ENCODE data around the gene PI4KB.

The PI4KB gene

DNA sequence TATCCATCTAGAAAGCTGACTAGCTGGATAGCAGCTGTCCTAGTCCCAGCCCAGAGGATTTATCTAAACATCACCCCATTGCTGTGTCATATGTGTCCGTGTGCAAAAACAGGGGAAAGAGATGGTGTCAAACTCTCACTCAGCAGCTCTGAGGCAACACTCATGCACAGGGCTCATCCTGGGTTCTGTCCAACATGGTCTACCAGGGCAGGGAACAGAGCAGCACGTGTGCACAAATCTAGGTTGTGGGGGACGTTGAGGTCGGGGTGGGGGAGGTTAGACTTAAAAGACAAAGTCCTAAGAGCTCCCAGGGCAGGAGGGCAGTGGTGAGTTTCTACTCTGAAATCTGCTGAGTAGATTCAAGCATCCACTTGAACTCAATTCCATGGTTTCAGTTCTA lies 16.2 kb downstream of the PI4KB start:
- DNase-seq: peak; percentile 22

DNA sequence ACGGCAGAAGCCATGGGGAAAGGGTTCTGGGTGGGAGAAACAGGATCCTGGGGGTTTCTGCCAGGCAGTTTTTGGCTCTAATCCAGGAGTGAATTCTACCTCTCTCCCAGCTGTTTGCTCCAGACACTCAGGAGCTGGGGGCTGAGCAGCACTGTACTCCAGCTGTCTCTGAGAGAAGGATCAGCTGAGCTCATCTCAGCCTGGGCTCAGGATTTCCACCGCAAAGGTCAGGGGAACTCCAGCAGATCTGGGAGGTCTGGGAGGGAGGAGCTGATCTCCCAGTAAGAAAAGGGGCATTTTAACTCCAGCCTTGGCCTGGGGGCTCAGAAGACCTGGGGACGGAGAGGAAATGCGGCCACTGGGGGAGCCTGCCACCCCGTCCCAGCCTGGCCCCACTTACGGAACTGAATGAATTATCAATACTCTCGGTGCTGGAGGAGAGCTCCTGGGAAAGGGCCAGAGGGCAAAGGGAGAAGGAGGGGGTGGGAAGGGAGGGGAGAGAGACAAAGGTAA lies 17.3 kb downstream of the PI4KB start:
- no peak for DNase-seq

DNA sequence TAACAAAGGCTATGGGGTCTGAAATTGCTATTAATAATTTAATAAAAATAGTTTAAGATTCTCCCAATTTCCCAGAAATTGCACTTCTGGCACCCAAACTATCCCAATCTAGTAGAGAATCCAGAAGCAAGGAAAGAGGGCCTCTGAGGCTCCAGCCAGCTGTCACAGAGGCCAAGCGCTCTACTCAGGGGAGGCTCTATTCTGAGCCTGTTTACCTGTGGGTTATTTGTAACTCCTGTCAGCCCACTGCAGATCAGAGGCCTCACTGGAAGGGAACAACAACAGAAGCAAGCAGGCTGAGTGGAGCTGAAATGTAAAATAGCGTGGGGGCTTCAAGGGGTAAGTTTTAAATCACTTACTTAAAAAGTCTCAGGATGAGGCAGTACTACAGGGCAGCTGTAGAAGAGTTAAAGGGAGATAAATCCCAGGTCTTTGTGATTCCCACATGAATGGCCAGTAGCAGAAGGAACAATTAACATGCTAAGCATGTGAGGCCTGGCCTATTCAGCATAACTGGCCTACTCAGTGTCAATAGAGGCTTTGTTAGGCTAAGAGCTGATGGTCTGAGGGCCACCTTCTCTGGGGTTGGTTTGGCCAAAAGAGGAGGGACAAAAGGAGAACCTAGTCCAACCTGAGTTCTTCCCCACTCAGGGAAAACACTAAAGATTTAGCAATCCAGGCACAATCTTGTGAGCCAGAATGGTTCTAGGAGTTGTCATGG lies 32.3 kb downstream of the PI4KB start:
- no peak for DNase-seq

DNA sequence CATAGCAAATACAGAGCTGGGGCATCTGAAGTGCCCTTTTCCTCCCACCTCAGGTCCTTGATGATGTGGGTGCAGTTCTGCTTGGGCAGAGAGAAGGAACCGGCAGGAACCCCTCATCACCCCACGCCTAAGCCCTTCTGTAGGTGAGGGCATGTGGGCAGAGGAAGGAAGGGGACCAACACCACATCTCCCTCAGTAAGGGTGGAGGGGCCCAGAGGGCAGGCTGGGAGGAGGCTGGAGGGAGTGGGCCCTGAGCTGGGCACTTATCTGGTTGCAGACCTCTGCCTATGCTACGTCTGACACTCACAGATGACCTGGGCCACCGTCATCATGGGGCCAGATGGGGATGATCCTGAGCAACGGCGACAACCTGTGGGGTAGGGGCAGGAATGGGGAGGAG lies 34.1 kb downstream of the PI4KB start:
- DNase-seq: no peak

DNA sequence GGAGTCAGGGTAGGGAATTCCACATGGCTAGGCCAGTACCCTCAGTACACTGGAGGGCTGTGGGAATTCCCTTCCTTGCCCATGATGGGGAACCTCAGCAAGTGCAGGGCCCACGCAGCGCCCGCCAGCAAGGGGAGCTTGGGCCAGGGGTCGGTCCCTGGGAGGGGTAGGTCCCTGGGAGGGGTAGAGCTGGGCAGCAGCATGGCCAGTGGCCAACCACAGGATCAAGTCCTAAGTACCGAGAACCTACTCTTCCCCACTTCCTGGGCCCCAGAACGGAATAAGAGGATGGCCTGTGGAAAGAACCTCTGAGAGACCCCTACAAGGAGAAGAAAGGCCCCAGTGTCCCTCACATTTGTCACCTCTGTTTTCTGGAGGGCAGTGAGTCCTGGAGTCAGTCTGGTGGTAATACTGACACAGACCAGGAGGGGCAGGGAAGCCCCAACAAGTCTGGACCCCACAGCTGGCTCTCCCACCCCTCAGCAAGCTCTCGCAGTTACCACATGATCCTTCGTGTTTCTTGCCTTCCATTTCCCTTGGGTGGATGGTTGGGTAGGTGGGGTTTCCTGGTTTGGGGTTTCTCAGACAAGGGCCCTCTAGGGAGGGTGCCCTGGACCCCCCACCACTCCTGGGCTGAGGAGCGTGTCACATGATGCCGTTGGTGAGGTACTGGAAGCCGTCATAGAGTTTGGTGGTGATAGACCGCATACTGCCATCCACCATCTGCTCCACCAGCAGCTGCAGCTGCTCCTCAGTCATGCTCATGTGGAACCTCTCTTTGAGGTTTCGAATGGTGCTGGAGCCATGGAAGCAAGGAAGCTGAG lies 34.8 kb downstream of the PI4KB start:
- DNase-seq: no peak

DNA sequence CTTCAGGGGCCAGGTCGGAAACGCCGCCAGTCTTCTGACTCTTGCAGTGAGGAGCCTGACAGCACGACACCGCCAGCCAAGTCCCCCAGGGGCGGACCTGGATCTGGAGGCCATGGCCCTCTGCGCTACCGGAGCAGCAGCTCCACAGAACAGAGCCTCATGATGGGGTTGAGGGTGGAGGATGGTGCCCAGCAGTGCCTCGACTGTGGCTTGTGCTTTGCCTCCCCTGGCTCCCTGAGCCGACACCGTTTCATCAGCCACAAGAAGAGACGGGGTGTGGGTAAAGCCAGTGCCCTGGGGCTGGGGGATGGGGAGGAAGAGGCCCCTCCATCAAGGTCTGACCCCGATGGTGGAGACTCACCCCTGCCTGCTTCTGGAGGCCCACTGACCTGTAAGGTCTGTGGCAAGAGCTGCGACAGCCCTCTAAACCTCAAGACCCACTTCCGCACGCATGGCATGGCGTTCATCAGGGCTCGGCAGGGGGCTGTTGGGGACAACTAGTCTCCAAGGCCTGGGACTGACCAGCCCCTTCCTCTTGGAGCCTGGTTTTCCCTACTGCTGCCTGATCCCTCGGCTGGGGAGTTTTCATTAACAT lies 36.4 kb downstream of the PI4KB start:
- no peak for DNase-seq

DNA sequence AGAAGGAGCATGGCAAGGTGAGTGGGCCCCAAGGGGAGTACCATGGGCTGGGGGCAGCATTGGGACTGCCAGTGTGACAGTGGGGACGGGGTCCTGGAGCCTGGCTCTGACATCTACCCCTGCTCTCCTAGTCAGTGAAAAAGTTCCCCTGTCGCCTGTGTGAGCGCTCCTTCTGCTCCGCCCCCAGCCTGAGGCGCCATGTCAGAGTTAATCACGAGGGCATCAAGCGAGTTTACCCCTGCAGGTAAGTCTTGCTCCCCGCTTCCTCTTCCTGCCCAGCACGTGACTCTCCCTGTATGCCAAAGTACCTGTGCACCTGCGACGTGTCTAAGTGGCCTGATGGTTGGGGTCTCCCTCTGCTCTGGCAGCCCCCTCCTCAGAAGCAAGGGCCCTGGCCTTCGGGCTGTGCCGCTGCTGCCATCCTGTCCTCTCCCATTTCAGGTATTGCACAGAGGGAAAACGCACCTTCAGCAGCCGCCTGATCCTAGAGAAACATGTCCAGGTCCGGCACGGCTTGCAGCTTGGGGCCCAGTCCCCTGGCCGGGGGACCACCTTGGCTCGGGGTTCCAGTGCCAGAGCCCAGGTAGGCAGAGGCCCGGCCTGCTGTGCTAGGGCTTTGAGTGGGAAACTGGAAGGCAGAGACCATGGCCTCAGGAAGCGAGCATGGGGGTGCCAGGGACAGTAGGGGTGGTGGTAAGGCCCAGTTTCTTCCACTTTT lies 37.1 kb downstream of the PI4KB start:
- no peak for DNase-seq

DNA sequence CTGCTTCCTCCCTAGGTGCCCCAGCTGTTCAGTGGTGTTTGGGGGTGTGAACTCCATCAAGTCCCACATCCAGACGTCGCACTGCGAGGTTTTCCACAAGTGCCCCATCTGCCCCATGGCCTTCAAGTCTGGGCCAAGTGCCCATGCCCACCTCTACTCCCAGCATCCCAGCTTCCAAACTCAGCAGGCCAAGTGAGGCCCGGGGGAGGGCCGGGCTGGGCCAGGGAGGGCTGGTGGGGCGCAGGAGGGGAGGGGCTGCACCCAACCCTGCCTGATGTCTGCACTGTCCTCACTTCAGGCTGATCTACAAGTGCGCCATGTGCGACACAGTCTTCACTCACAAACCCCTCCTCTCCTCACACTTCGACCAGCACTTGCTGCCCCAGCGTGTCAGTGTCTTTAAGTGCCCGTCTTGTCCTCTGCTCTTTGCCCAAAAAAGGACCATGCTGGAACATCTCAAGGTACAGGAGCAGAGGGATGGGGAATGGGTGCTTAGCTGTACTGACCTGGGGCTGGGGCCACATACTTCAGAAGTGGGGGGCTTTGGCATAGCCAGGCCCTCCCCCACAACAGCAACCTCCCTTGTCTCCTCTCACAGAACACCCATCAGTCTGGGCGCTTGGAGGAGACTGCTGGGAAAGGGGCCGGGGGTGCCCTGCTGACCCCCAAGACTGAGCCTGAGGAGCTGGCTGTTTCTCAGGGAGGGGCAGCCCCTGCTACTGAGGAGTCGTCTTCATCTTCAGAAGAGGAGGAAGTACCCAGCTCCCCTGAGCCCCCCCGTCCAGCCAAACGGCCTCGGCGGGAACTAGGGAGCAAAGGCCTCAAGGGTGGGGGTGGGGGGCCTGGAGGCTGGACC lies 37.9 kb downstream of the PI4KB start:
- no peak for DNase-seq

DNA sequence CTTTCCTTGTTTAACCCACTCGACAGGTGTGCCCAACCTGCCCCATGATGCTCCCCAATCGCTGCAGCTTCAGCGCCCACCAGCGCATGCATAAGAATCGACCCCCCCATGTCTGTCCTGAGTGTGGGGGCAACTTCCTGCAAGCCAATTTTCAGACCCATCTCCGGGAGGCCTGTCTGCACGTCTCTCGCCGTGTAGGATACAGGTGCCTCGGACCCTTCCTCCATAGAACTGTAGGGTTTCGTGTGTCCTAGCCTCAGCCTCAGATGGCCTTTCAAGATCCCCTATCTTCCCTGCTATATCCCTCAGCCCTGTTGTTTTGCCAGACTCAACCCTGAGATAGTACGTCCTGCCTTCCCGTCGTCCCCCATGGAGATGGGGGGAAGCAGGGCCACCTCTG lies 38.7 kb downstream of the PI4KB start:
- no peak for DNase-seq

DNA sequence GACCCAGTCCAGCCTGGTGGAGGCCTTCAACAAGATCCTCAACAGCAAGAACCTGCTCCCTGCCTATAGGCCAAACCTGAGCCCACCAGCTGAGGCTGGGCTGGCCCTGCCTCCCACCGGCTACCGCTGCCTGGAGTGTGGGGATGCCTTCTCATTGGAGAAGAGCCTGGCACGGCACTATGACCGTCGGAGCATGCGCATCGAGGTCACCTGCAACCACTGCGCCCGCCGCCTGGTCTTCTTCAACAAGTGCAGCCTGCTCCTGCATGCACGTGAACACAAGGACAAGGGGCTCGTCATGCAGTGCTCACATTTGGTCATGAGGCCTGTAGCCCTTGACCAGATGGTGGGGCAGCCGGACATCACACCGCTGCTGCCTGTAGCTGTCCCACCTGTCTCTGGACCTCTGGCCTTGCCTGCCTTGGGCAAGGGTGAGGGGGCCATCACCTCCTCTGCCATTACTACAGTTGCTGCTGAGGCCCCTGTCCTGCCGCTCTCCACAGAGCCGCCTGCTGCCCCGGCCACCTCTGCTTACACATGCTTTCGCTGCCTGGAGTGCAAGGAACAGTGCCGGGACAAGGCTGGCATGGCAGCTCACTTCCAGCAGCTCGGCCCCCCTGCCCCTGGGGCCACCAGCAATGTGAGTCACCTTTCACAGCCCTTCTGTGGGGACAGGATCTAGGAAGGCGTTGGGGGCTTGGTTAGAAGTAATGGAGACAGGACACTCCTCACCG lies 39.3 kb downstream of the PI4KB start:
- no peak for DNase-seq

DNA sequence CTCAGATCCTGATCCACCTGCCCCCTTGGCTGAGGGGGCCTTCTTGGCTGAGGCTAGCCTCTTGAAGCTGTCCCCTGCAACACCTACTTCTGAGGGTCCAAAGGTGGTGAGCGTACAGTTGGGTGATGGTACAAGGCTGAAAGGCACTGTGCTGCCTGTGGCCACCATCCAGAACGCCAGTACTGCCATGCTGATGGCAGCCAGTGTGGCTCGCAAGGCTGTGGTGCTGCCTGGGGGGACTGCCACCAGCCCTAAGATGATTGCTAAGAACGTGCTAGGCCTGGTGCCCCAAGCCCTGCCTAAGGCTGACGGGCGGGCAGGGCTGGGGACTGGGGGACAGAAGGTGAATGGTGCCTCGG lies 39.9 kb downstream of the PI4KB start:
- no peak for DNase-seq

DNA sequence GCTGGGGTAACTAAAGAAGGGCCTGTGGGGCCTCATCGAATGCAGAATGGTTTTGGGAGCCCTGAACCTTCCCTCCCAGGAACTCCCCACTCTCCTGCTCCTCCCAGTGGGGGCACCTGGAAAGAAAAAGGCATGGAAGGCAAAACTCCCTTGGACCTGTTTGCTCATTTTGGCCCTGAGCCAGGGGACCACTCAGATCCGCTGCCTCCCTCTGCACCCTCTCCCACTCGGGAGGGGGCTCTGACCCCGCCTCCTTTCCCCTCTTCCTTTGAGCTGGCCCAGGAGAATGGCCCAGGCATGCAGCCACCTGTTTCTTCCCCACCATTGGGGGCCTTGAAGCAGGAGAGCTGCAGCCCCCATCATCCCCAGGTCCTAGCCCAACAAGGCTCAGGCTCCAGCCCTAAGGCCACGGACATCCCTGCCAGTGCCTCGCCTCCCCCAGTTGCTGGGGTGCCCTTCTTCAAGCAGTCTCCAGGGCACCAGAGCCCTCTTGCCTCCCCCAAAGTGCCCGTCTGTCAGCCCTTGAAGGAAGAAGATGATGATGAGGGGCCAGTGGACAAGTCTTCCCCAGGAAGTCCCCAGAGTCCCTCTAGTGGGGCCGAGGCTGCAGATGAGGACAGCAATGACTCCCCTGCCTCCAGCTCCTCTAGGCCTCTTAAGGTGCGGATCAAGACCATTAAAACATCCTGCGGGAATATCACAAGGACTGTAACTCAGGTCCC lies 40.4 kb downstream of the PI4KB start:
- no peak for DNase-seq

DNA sequence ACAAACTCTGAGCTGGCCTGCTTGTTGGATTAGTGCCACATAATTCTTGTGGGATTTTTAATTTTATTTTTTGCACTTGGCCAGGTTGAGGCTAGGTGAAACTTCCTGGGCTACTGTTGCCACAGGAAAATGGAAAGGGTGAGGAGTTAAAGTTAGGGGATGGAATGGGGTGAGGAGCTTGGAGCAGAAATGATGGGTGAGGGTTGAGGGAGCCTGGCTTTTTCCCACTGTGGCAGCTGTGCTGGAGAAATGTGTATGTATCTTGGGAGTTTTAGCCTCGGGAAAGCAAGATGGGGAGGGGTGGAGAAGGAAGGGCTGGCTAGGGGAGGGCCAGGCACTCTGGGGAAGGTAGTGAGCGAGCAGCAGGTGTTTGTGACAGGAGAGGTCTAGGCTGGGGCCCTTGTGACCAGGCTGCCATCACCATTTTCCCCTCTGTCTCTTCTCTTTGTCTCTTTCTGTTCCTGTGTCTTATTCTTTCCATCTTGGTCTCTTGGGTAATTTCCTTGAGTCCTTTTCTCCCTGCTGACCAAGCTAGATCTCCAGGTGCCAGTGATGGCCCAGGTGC lies 43.1 kb downstream of the PI4KB start:
- DNase-seq: no peak

DNA sequence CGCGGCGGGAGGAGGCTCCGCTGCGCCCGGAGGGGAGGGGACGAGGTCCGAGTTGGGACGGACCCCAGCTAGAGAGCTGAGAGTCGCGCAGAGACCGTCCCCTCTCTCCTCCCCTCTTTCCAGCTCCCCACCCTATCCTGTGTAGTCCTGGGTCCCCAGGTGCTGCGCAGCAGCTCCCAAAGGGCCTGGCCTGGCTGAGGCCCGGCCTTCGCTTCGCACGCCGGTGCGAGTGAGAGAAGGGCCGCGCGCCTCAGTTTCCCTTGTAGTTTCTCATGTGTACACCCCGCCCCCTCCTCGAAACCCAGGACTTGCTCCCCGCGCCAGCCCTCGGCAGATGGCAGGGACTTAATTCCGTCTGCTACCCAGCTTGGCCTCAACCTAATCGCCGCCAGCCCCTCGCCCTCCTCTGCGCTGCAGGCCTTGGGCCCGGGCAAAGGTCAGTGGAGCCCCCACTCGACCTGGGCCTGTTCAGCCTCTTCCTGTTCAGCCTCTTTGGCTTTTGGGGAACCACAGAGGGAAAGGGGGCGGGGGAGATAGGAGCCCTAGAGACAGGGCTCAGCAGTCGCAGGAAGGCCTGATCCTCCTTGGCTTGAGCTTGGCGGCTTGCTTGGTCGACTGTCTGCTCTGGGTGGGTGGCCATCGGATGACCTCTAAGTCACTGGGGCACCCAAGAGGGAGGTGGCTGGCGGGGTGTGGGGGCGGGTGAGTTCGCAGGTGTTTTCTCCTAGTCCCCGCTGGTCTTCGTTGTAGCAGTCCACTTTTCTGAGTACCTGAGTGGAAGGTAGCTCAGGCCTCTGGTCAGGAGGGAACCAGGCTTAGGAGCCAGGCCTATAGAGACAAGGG lies 44.1 kb downstream of the PI4KB start:
- DNase-seq: peak; percentile 50

DNA sequence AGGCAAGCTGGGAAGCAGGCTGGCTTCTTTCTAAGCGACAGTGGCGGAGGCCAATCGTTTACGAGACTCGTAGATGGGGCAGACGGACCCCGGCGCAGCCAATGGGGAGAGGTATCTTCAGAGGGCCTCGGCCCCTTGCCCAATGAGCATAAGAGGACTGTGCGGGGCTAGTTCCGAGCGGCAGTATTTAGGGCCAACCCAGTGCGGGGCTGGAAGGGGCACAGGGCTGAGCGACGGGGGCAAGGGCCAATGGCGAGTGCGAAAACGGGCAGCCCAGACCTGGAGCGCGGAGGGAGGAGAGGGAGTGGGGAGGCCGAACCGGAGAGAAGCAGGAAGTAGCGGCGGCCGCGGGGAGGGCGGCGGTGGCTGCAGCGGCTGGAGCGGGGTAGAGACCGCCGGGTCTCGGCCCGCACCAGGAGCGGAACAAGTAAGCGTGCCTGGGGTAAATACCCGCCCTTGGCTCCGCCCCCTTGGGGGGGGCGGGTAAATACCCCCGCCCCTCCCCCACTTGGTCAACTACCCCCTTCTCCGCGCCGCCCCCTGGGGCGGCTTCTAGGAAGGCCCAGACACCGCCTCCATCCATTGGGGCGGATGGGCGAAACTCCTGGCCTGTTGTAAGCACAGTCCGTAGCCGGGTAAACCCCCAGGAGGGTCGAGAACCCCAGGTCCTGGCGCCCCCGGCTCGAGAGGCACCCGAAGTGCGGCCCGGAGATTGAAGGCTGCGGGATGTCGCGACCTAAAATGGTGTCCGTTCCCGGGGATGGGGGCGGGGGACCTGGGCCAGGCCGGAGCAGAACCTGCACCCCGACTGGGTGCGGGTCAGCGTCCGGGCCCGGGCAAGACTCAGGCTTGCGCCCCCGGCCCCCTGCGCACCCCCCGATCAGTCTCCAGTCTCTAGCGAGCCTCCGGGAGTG lies 45.0 kb downstream of the PI4KB start, which contains the start of gene ZNF687:
Gene ZNF687, plus strand, starts transcription at position 331 of the 914 bp plus-strand sequence. CDS start 3,993 bp downstream, outside the sequence.
- DNase-seq: peak; percentile 100

DNA sequence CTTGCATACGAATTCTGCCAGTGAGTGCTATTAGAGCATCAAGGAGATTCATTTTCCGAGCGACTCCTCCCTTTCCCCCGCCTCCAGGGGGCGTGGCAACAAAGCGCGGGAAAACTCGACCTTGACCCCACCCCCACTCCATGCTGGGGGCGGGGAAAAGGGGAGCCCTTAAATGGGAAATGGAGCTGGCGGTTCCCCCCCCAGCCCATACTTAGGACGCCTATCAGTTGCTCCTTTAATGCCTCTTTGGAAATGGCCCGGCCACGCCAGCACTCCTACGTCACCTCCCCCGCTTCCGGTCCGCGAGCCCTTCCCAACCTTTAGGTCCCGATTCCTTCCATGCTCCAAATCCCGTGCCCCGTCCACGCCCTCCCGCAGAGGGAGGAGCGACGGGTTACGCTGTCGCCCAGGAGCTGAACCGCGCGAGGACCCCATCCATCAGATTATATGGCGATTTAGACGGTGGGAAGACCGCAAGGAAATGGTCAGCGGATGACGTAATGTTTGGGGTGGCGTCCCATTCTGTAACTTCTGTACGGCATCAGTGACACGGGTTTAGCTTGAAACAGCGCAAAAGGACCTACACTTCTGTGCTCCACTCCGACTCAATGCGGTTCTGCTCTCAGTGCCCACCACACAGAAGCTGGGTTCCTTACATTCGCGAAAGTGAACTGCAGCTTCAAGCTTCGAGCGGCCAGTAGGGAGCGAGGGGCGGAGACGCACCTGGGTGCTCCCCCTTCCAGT lies 45.8 kb downstream of the PI4KB start:
- DNase-seq: peak; percentile 98

DNA sequence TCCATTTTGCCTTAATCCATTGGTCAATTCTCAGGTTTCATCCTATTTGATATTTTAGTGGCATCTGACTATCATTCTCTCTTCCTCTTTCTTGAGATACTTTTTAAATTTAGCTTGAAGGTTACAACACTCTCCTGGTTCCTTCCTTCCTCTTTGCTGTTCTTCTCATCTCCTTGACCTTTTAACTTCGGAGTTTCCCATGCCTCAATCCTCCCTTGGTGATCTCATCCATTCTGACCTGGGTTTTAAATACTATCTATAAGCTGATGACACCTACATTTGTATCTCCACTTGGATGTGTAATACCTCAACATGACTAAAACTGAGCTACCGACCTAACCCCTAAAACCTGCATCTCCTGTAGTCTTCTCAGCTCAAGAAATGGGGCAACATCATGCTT lies 50.0 kb downstream of the PI4KB start:
- DNase-seq: peak; percentile 97
